22Rv1 (cell line): ENCODE measurements around the gene RNF144B.

Experiments
- H3K27ac ChIP-seq: fragments of 450-650 bp; 2 replicates; pipeline ENCODE4 v1.5.1; 2017
- ZFX ChIP-seq: fragments of 450-650 bp; IDR thresholded peaks from 2 replicates; pipeline ENCODE4 v1.6.1; 2017; ENCODE audit warnings: antibody characterized with exemption, borderline replicate concordance
- TF ChIP-seq, protein P1 (sequence below): fragments of 450-650 bp; IDR thresholded peaks from 2 replicates; pipeline ENCODE4 v1.5.1; 2017; ENCODE audit warnings: mild to moderate bottlenecking

RNF144B gene

DNA sequence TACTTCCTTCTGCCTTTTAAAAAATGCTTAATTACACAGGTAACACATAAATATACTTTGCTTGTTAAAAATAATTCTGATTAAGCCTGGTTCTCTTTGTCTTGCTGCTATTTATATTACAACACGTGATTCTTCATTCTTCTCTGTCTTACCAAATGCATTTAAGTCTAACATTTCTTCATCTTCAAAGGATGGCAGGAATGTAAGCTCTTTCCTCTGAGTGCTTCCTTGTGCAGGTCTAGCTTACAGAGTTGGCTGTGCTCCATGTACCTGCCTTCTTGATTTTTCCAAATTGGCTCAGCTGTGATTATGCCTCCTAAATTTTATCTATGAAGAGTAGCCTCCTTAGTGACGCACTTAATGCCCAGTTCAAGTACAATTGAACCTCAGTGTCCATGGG lies 44.4 kb downstream of the RNF144B start:
- TF ChIP-seq, protein P1, sequence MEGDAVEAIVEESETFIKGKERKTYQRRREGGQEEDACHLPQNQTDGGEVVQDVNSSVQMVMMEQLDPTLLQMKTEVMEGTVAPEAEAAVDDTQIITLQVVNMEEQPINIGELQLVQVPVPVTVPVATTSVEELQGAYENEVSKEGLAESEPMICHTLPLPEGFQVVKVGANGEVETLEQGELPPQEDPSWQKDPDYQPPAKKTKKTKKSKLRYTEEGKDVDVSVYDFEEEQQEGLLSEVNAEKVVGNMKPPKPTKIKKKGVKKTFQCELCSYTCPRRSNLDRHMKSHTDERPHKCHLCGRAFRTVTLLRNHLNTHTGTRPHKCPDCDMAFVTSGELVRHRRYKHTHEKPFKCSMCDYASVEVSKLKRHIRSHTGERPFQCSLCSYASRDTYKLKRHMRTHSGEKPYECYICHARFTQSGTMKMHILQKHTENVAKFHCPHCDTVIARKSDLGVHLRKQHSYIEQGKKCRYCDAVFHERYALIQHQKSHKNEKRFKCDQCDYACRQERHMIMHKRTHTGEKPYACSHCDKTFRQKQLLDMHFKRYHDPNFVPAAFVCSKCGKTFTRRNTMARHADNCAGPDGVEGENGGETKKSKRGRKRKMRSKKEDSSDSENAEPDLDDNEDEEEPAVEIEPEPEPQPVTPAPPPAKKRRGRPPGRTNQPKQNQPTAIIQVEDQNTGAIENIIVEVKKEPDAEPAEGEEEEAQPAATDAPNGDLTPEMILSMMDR, result no peak
- TF ChIP-seq ZFX, result no peak

DNA sequence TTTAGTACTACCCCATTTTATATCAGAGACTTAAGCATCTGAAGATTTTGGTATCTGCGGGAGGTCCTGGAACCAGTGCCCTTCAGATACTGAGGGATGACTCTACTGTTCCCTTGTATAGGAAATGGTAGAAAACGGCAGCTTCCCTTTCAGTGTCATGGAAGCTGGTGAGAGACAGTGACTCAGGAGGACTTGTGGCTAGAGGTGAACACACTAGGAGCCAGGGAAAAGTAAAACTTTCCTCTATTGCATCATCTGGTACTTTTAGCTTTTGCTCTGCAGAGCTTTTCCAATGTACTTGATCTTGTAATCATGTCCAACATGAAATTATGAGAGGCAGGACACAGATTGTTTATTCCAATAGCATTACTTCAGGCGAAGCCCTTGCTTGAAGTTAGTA lies 45.0 kb downstream of the RNF144B start:
- no peak for TF ChIP-seq ZFX
- TF ChIP-seq, protein P1, result no peak
- H3K27ac ChIP-seq, result peak overlapping the region; percentile 61

More for the DNA sequence above, 44.4 kb downstream of the RNF144B start:
- H3K27ac ChIP-seq, result no peak overlapping the region

DNA sequence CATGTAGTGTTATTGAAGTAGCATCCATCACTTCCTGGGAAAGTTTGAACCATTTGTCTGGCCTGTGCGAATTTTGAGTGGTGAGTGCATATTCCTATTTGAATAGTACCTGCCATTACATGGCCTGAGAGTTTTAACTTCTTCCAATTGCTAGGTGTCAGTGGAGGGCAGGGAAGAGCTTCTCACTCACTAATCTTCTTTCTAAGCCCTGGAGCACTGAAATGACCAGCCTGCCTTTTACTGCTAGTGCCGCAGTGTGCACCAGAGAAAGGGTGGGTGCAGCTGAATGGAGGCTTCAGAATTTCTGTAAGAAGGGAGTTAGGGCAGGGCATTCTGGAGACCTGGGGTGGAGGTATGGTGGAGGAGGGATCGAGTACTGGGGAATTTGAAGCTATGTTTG lies 45.5 kb downstream of the RNF144B start:
- no peak for TF ChIP-seq ZFX
- TF ChIP-seq, protein P1, result no peak
- peak overlapping the region; percentile 61 for H3K27ac ChIP-seq

DNA sequence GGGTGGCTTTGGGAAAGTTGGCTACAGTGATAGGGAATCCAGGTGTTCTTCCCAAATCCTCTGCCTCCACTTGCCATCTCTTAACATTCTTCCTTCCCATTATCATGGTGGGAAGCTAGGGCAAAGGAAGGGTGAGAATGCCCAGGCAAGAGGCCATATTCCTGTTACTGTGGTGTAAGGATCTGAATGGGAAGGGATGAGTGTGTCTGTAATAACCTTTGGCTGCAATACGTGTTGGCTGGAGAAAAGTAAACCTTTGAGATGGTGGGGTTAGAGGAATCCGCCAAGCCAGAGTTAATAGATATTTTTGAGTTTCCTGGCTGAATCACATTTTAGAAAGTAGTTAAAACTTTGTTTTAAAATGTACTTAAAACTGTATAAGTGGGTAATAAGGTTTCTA lies 45.9 kb downstream of the RNF144B start:
- peak overlapping the region; percentile 61 for H3K27ac ChIP-seq
- TF ChIP-seq ZFX, result no peak
- TF ChIP-seq, protein P1, result no peak

DNA sequence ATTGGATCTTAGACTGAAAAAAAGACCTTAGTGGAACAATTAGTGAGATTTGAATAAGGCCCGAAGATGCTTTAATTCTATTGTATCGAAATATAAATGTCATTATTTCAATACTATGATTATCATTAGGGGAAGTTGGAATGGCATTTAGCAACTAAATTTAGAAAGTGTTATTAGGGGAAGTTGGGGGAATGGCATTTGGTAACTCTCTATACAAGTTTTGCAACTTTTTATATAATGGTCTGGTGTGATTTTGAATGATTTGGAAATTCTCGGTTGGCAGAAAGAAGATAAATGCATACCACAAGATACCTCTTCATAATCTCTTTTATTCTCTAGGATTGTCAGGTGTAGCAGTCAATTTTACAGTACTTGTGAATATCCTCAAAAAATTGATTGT lies 49.2 kb downstream of the RNF144B start:
- no peak overlapping the region for H3K27ac ChIP-seq
- no peak for TF ChIP-seq ZFX

DNA sequence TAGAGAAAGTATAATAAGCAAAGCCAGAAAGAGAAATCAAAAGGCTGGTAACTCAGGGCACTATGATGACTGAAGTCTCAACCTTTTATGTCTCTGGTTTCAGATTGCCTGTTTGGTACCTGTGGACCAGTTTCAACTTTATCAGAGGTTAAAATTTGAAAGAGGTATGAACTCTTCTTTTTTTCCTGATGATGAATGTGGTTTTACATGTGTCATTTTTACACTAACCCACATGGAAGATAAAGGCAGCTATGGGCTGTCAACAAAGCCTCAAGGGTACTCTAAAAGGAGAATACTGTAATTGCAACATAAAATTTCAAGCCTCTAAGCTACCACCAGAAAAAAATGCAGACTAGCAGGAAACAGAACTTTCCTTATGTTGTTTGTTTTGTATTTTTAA lies 52.4 kb downstream of the RNF144B start:
- TF ChIP-seq, protein P1, result no peak
- TF ChIP-seq ZFX, result no peak
- H3K27ac ChIP-seq, result no peak overlapping the region

DNA sequence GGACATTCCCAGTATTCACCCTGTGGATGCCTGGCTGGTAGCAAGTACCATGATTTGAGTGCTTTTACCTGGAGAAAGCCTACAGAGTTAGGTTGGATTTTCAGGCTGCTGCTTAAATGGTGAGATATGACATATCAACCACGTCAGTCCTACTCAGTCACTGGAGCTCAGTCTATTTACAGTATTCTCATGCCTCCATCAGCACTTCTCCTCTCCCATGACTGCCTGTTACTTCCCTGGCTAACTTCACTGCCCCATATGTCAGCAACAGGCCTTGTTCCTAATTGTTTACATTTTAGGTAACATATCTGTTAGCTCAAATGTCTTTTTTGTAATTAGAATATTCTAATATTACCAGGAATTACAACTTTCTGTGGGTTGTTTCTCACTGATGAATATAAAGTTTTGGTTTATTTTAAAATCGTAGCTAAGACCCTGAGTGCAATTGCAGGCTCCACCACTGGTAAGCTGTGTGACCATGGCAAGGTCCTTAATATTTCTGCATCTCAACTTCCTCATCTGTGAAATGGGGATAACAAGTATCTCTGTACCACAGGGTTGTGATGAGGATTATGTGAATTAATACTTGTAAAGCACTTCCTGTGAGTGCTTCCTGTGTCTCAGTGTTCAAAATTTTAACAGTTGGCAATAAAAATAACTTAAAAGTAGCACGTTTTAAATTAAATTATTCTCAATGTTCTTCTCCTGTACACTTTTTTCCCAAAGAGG lies 54.3 kb downstream of the RNF144B start:
- no peak for TF ChIP-seq ZFX
- TF ChIP-seq, protein P1, result no peak
- H3K27ac ChIP-seq, result no peak overlapping the region

DNA sequence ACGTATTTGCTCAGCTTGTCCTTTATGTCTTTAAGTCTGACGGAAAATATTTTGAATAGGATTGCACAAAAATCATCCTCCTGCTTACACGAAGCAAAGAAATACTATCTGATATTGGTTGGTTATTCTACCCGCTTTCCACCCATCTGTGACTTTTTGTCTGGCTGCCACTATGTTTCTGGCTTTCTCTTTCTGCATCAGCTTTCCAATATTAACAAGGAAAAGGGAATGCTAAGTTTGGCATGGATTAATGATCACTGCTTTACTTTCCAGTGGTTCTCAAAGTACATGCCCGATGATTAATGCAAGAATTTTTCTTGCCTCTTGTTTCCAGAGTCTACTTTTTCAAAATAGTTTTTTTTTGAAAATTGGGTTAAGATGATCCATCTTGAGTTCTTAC lies 57.0 kb downstream of the RNF144B start:
- no peak for TF ChIP-seq ZFX
- TF ChIP-seq, protein P1, result no peak
- H3K27ac ChIP-seq, result no peak overlapping the region
